ENCODE results near the gene ITPRIP.

GRCh38 chr10:104264783-104265182 lies 73.5 kb downstream of the ITPRIP start:
- TF ChIP-seq CTCF (IDR thresholded peaks at IDR 0.05; ENCODE audit: poor library complexity) (no peak), EZH2phosphoT487 (IDR thresholded peaks at IDR 0.05; ENCODE audit: low read depth, severe bottlenecking, unreplicated experiment) (no peak)
